ENCODE results near the gene C2orf42. TPM values are rescaled to one million over a fixed set of nuclear protein-coding genes. Genes with fewer than 3 reads are reported as not detected.

Gene C2orf42
- total and polyA plus RNA-seq, 10 of the 15 experiments (the other 5 are each of a cell fraction or from before 2014, with no cell fraction given): 5.5 to 19.8 (median 11.5) TPM

DNA sequence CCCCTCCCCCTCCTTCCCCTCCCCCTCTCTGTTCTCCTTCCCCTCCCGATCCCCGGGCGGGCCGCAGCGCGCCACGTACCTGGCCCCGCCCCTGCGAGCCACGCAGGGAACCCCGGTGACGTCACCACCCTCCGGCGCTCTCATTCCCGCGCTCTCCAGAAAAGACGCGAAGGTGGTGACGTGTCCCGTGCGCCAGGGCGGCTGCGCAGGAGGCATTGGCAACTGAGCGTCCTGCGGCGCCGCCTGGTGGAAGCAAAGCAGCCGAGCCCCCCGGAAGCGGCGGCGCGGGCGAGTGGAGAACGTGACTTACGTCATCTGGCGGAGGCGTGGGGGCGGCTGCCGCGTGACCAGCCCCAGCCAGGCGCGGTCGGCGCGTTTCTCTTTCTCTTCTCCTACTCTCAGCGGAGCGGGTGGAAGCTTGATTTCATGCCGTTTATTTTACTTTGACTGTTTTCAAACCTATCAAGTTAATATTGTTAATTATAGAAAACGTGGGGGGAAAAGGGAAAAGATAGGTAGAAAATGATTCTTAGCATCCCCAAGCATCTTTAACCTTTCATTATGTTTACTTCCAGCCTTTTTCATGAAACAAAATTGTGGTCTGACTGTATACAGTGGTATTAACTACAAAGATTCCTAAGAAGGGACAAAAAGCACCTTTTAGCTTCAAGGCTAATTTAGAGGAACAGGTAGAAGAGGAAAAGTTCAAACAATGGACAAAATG lies 48.1 kb downstream of the C2orf42 start (continued):
- TF ChIP-seq, protein P1, sequence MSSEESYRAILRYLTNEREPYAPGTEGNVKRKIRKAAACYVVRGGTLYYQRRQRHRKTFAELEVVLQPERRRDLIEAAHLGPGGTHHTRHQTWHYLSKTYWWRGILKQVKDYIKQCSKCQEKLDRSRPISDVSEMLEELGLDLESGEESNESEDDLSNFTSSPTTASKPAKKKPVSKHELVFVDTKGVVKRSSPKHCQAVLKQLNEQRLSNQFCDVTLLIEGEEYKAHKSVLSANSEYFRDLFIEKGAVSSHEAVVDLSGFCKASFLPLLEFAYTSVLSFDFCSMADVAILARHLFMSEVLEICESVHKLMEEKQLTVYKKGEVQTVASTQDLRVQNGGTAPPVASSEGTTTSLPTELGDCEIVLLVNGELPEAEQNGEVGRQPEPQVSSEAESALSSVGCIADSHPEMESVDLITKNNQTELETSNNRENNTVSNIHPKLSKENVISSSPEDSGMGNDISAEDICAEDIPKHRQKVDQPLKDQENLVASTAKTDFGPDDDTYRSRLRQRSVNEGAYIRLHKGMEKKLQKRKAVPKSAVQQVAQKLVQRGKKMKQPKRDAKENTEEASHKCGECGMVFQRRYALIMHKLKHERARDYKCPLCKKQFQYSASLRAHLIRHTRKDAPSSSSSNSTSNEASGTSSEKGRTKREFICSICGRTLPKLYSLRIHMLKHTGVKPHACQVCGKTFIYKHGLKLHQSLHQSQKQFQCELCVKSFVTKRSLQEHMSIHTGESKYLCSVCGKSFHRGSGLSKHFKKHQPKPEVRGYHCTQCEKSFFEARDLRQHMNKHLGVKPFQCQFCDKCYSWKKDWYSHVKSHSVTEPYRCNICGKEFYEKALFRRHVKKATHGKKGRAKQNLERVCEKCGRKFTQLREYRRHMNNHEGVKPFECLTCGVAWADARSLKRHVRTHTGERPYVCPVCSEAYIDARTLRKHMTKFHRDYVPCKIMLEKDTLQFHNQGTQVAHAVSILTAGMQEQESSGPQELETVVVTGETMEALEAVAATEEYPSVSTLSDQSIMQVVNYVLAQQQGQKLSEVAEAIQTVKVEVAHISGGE (CRISPR knock-in tag; IDR thresholded peaks at IDR 0.05): no peak
- TF ChIP-seq SMC3 (IDR thresholded peaks at IDR 0.05; ENCODE audit: borderline replicate concordance, low read length) (peak; percentile 98), STAT1 (conservative IDR thresholded peaks at IDR 0.05) (peak; percentile 90; the same call in 1 of the 2 replicates), TBL1XR1 (IDR thresholded peaks at IDR 0.05; ENCODE audit: low read depth, low read length) (peak; percentile 93), TARDBP (IDR thresholded peaks at IDR 0.05; ENCODE audit: borderline replicate concordance) (no peak; the same call in 1 of the 2 replicates), SIN3A (IDR thresholded peaks at IDR 0.05; ENCODE audit: low read depth, low read length) (peak; percentile 78; the same call in 1 of the 2 replicates), SMARCA5 (IDR thresholded peaks at IDR 0.05) (peak; percentile 60; the same call in 1 of the 2 replicates), SUZ12 (IDR thresholded peaks at IDR 0.05; ENCODE audit: unreplicated experiment) (no peak), DPF2 (IDR thresholded peaks at IDR 0.05) (peak; percentile 70), POLR2A (IDR thresholded peaks at IDR 0.05; ENCODE audit: low read depth, low read length) (peak; percentile 26; the same call in 1 of the 2 replicates), YBX1 (IDR thresholded peaks at IDR 0.05) (no peak), BCL11A (IDR thresholded peaks at IDR 0.05; ENCODE audit: low read depth, low read length) (peak; percentile 61; the same call in 1 of the 2 replicates), HDAC6 (IDR thresholded peaks at IDR 0.05; ENCODE audit: unreplicated experiment) (no peak), SUPT20H (IDR thresholded peaks at IDR 0.05; ENCODE audit: borderline replicate concordance, control insufficient read depth, low read depth, low read length) (no peak), ZNF384 (IDR thresholded peaks at IDR 0.05; ENCODE audit: borderline replicate concordance, low read depth, low read length) (0 out of 2 replicates have a peak, but pooled peaks have one; percentile 16), CHD2 (IDR thresholded peaks at IDR 0.05; ENCODE audit: borderline replicate concordance, low read depth, low read length) (peak; percentile 95), USF2 (IDR thresholded peaks at IDR 0.05; ENCODE audit: borderline replicate concordance, low read depth, low read length) (peak; percentile 49), CREB1 (IDR thresholded peaks at IDR 0.05; ENCODE audit: low read depth) (peak; percentile 98), KAT2A (conservative IDR thresholded peaks at IDR 0.05; ENCODE audit: control insufficient read depth, low read depth, low read length) (no peak)
- TF ChIP-seq, protein P2, sequence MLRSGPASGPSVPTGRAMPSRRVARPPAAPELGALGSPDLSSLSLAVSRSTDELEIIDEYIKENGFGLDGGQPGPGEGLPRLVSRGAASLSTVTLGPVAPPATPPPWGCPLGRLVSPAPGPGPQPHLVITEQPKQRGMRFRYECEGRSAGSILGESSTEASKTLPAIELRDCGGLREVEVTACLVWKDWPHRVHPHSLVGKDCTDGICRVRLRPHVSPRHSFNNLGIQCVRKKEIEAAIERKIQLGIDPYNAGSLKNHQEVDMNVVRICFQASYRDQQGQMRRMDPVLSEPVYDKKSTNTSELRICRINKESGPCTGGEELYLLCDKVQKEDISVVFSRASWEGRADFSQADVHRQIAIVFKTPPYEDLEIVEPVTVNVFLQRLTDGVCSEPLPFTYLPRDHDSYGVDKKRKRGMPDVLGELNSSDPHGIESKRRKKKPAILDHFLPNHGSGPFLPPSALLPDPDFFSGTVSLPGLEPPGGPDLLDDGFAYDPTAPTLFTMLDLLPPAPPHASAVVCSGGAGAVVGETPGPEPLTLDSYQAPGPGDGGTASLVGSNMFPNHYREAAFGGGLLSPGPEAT (IDR thresholded peaks at IDR 0.05; ENCODE audit: low read depth): peak; percentile 46; the same call in 1 of the 2 replicates
- TF ChIP-seq, protein P3, sequence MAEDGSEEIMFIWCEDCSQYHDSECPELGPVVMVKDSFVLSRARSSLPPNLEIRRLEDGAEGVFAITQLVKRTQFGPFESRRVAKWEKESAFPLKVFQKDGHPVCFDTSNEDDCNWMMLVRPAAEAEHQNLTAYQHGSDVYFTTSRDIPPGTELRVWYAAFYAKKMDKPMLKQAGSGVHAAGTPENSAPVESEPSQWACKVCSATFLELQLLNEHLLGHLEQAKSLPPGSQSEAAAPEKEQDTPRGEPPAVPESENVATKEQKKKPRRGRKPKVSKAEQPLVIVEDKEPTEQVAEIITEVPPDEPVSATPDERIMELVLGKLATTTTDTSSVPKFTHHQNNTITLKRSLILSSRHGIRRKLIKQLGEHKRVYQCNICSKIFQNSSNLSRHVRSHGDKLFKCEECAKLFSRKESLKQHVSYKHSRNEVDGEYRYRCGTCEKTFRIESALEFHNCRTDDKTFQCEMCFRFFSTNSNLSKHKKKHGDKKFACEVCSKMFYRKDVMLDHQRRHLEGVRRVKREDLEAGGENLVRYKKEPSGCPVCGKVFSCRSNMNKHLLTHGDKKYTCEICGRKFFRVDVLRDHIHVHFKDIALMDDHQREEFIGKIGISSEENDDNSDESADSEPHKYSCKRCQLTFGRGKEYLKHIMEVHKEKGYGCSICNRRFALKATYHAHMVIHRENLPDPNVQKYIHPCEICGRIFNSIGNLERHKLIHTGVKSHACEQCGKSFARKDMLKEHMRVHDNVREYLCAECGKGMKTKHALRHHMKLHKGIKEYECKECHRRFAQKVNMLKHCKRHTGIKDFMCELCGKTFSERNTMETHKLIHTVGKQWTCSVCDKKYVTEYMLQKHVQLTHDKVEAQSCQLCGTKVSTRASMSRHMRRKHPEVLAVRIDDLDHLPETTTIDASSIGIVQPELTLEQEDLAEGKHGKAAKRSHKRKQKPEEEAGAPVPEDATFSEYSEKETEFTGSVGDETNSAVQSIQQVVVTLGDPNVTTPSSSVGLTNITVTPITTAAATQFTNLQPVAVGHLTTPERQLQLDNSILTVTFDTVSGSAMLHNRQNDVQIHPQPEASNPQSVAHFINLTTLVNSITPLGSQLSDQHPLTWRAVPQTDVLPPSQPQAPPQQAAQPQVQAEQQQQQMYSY (CRISPR knock-in tag; IDR thresholded peaks at IDR 0.05): no peak
